Testis (tissue), 3 donors: ENCODE results near the gene PRR30. TPM values are rescaled to one million over a fixed set of nuclear protein-coding genes. Genes with fewer than 3 reads are reported as not detected.

Source experiments
- DNase-seq: peaks from one replicate; pipeline ENCODE4 v3.0.0-alpha.2; 2019
- H3K27ac ChIP-seq, 2 donors: fragments of 200-600 bp; sonication (generic); one replicate each; pipeline ENCODE4 v1.5.1; 2019
- H3K27me3 ChIP-seq: fragments of 200-600 bp; sonication (generic); one replicate; pipeline ENCODE4 v1.5.1; 2019
- H3K36me3 ChIP-seq: fragments of 200-600 bp; sonication (generic); one replicate; pipeline ENCODE4 v1.5.1; 2017; ENCODE audit warnings: low read depth; ENCODE audit errors: missing control alignments
- H3K4me1 ChIP-seq: fragments of 200-600 bp; sonication (generic); one replicate; pipeline ENCODE4 v1.5.1; 2019
- H3K4me3 ChIP-seq, 2 donors: fragments of 200-600 bp; sonication (generic); one replicate each; pipeline ENCODE4 v1.5.1; 2017 to 2019
- H3K9me3 ChIP-seq: fragments of 200-600 bp; sonication (generic); one replicate; pipeline ENCODE4 v1.5.1; 2017
- CTCF ChIP-seq, 3 experiments: fragments of 450-650 bp in 2 of 3; fragments of 200-600 bp in 1 of 3; sonication (generic) in 1 of 3; IDR thresholded peaks; one replicate each; pipeline ENCODE4 v1.5.1; 2016 to 2019; ENCODE audit warnings: antibody characterized with exemption in 3 of 3, mild to moderate bottlenecking in 2 of 3, moderate library complexity in 1 of 3
- POLR2A ChIP-seq: fragments of 450-650 bp; IDR thresholded peaks from one replicate; pipeline ENCODE4 v1.6.1; 2017; ENCODE audit warnings: antibody characterized with exemption, mild to moderate bottlenecking, moderate library complexity
- WGBS, 2 donors: methylation state at CpG; one replicate each; pipeline ENCODE4 v1.1.5; 2018; 5-methylcytosine and 5-hydroxymethylcytosine counted together
- intact Hi-C: fragments of 100-400 bp; cut with DNase I; formaldehyde crosslinking; loops from one replicate; pipeline ENCODE4 v1.15.1; 2023; ENCODE audit warnings: low total_unique reads
- polyA plus RNA-seq: library from polyadenylated mRNA; stranded (reverse); fragments of 350-450 nt; fragmentation: Illumina TruSeq; extraction: RNeasy Lipid Tissue Mini Kit (QIAGEN cat#74804); gene quantifications from one replicate; pipeline ENCODE4 v1.2.3, GENCODE V29; 2014; ENCODE audit warnings: low read depth, low replicate concordance; ENCODE audit not compliant: insufficient read depth
- total RNA-seq, 2 donors: library from RNA; depleted of rRNA; stranded (reverse); fragments of >200 nt; gene quantifications; one replicate each; pipeline ENCODE4 v1.2.3, GENCODE V29; 2016

Gene PRR30
- total and polyA plus RNA-seq, 3 donors from 2014 or later: 12.8 to 153 (median 55.4) TPM

GRCh38 chr2:27088634-27089033 lies 50.6 kb downstream of the PRR30 start:
- no peak for TF ChIP-seq POLR2A
- no peak for TF ChIP-seq CTCF (IDR thresholded peaks at IDR 0.05)
- intact Hi-C loops: loop anchor here (5.0 to 10.0 kb wide), 2 partner anchors 126 kb away; partner anchors contain the start of genes ATRAID, CAD and SLC5A6
- WGBS, 2 donors: 85 to 87% methylated on average over 6 of the region's 6 CpGs
- no peaks in the 10 kb centered on the region for H3K9me3 ChIP-seq
- no peak overlapping the region for H3K27ac ChIP-seq
- H3K4me1 ChIP-seq: peaks cover 13% of the 10 kb centered on the region
- no peaks in the 10 kb centered on the region for H3K36me3 ChIP-seq
- H3K4me3 ChIP-seq: no peak overlapping the region
- no peak for DNase-seq
- no peaks in the 10 kb centered on the region for H3K27me3 ChIP-seq

GRCh38 chr2:27087823-27088410 lies 51.3 kb downstream of the PRR30 start:
- Histone ChIP-seq H3K36me3 (no peaks in the 10 kb centered on the region), H3K27ac (no peak overlapping the region), H3K4me3 (no peak overlapping the region), H3K27me3 (no peaks in the 10 kb centered on the region), H3K4me1 (peaks cover 10% of the 10 kb centered on the region), H3K9me3 (no peaks in the 10 kb centered on the region)
- TF ChIP-seq POLR2A (no peak), CTCF (IDR thresholded peaks at IDR 0.05) (no peak)
- intact Hi-C loops: loop anchor here (5.0 to 10.0 kb wide), 2 partner anchors 126 to 127 kb away; partner anchors contain the start of genes ATRAID, CAD and SLC5A6
- WGBS, 2 donors: 71 to 75% methylated on average over 5 of the region's 5 CpGs
- no peak for DNase-seq

Other genes with a start within 250 kb of the PRR30 start
- 10 to 100 TPM; 31.4 to 49.8 TPM for gene MAPRE3, start 168.8 kb downstream of the PRR30 start, total RNA-seq
- gene MAPRE3, start 168.8 kb downstream of the PRR30 start, polyA plus RNA-seq: 112 TPM
- gene TMEM214, start 106.4 kb downstream of the PRR30 start, total RNA-seq: 10 to 100 TPM; 64.8 to 73.9 TPM
- gene TMEM214, start 106.4 kb downstream of the PRR30 start, polyA plus RNA-seq: 81.9 TPM
- gene AGBL5, start 87.7 kb downstream of the PRR30 start, total RNA-seq: 100 to 1,000 TPM; 227 to 294 TPM
- gene AGBL5, start 87.7 kb downstream of the PRR30 start, polyA plus RNA-seq: 784 TPM
- gene OST4, start 67.8 kb downstream of the PRR30 start, total RNA-seq: 100 to 1,000 TPM; 220 to 262 TPM
- gene OST4, start 67.8 kb downstream of the PRR30 start, polyA plus RNA-seq: 297 TPM
- 10 to 100 TPM; 29.2 to 50.7 TPM for gene EMILIN1, start 60.8 kb downstream of the PRR30 start, total RNA-seq
- 35.9 TPM for gene EMILIN1, start 60.8 kb downstream of the PRR30 start, polyA plus RNA-seq
- gene KHK, start 52.6 kb downstream of the PRR30 start, total RNA-seq: 10 to 100 TPM in 1 of 2 donors, 1 to 10 TPM in 1; 5.3 to 13.4 TPM
- 11.5 TPM for gene KHK, start 52.6 kb downstream of the PRR30 start, polyA plus RNA-seq
- gene CGREF1, start 20.3 kb downstream of the PRR30 start, total RNA-seq: 10 to 100 TPM in 1 of 2 donors, 1 to 10 TPM in 1; 6.6 to 11.1 TPM
- 7.4 TPM for gene CGREF1, start 20.3 kb downstream of the PRR30 start, polyA plus RNA-seq
- 10 to 100 TPM; 37.3 to 76.4 TPM for gene ABHD1, start 15.6 kb downstream of the PRR30 start, total RNA-seq
- 141 TPM for gene ABHD1, start 15.6 kb downstream of the PRR30 start, polyA plus RNA-seq
- gene PREB, start 4.8 kb downstream of the PRR30 start, total RNA-seq: 10 to 100 TPM; 82.0 to 84.0 TPM
- 62.4 TPM for gene PREB, start 4.8 kb downstream of the PRR30 start, polyA plus RNA-seq
- gene TCF23, start 9.6 kb upstream of the PRR30 start, total RNA-seq: 1 to 10 TPM; 5.5 to 6.7 TPM
- 6.6 TPM for gene TCF23, start 9.6 kb upstream of the PRR30 start, polyA plus RNA-seq
- 100 to 1,000 TPM; 263 to 295 TPM for gene ATRAID, start 72.6 kb upstream of the PRR30 start, total RNA-seq
- gene ATRAID, start 72.6 kb upstream of the PRR30 start, polyA plus RNA-seq: 323 TPM
- gene SLC5A6, start 72.9 kb upstream of the PRR30 start, total RNA-seq: 10 to 100 TPM; 83.4 to 84.0 TPM
- 83.9 TPM for gene SLC5A6, start 72.9 kb upstream of the PRR30 start, polyA plus RNA-seq
- gene CAD, start 78.0 kb upstream of the PRR30 start, total RNA-seq: 10 to 100 TPM; 62.5 to 66.9 TPM
- gene CAD, start 78.0 kb upstream of the PRR30 start, polyA plus RNA-seq: 40.0 TPM
- 100 to 1,000 TPM; 130 to 160 TPM for gene SLC30A3, start 123.6 kb upstream of the PRR30 start, total RNA-seq
- 111 TPM for gene SLC30A3, start 123.6 kb upstream of the PRR30 start, polyA plus RNA-seq
- 10 to 100 TPM; 37.4 to 57.9 TPM for gene DNAJC5G, start 136.0 kb upstream of the PRR30 start, total RNA-seq
- gene DNAJC5G, start 136.0 kb upstream of the PRR30 start, polyA plus RNA-seq: 65.0 TPM
- 10 to 100 TPM; 38.5 to 46.8 TPM for gene TRIM54, start 143.0 kb upstream of the PRR30 start, total RNA-seq
- gene TRIM54, start 143.0 kb upstream of the PRR30 start, polyA plus RNA-seq: 28.3 TPM
- gene UCN, start 169.0 kb upstream of the PRR30 start, total RNA-seq: 10 to 100 TPM; 16.2 to 18.8 TPM
- gene UCN, start 169.0 kb upstream of the PRR30 start, polyA plus RNA-seq: 0.75 TPM
- gene MPV17, start 183.7 kb upstream of the PRR30 start, total RNA-seq: 10 to 100 TPM; 71.2 to 72.3 TPM
- gene MPV17, start 183.7 kb upstream of the PRR30 start, polyA plus RNA-seq: 59.5 TPM
- gene GTF3C2, start 217.4 kb upstream of the PRR30 start, total RNA-seq: 10 to 100 TPM; 72.6 to 91.3 TPM
- 55.1 TPM for gene GTF3C2, start 217.4 kb upstream of the PRR30 start, polyA plus RNA-seq
- gene EIF2B4, start 230.9 kb upstream of the PRR30 start, total RNA-seq: 10 to 100 TPM; 59.4 to 67.7 TPM
- 111 TPM for gene EIF2B4, start 230.9 kb upstream of the PRR30 start, polyA plus RNA-seq
- gene SNX17, start 231.2 kb upstream of the PRR30 start, total RNA-seq: 100 to 1,000 TPM in 1 of 2 donors, 10 to 100 TPM in 1; 79.3 to 104 TPM
- 96.5 TPM for gene SNX17, start 231.2 kb upstream of the PRR30 start, polyA plus RNA-seq
- 10 to 100 TPM; 26.7 to 39.4 TPM for gene ZNF513, start 241.3 kb upstream of the PRR30 start, total RNA-seq
- 39.8 TPM for gene ZNF513, start 241.3 kb upstream of the PRR30 start, polyA plus RNA-seq